ENCODE data around the gene NELL1. TPM values are rescaled to one million over a fixed set of nuclear protein-coding genes. Genes with fewer than 3 reads are reported as not detected.

Gene NELL1
- total and polyA plus RNA-seq, 2 experiments from 2014 or later, result 8.9 to 20.1 TPM

- H3K9me2 ChIP-seq (replicated peaks; ENCODE audit: insufficient read depth), result no peaks in the 10 kb centered on the region
- peaks cover 5% of the 10 kb centered on the region for H3K27me3 ChIP-seq
- DNase-seq (ENCODE audit: low spot score), result no peak
- WGBS (ENCODE audit: low lambda C conversion rate, missing lambda C conversion rate), result 91% methylated on average over 1 of the region's 1 CpG
- H3K4me1 ChIP-seq (ENCODE audit: insufficient read depth), result no peaks in the 10 kb centered on the region
- H3K9me3 ChIP-seq (ENCODE audit: low read depth), result no peaks in the 10 kb centered on the region
- H3K27ac ChIP-seq, result no peak overlapping the region
- H4K20me1 ChIP-seq (ENCODE audit: insufficient read depth, poor library complexity, severe bottlenecking), result no peaks in the 10 kb centered on the region
- no peak overlapping the region for H3K4me2 ChIP-seq
- H2AFZ ChIP-seq, result no peak overlapping the region
- H3K79me2 ChIP-seq, result no peaks in the 10 kb centered on the region
- no peaks in the 10 kb centered on the region for H3K36me3 ChIP-seq (replicated peaks; ENCODE audit: insufficient read depth, low read depth)
- no peak for TF ChIP-seq EZH2phosphoT487 (IDR thresholded peaks at IDR 0.05; ENCODE audit: low read depth, severe bottlenecking, unreplicated experiment)
- no peak for TF ChIP-seq EZH2 (IDR thresholded peaks at IDR 0.05; ENCODE audit: borderline replicate concordance)
- TF ChIP-seq CTCF (IDR thresholded peaks at IDR 0.05; ENCODE audit: poor library complexity), result no peak
- no peak overlapping the region for H3K4me3 ChIP-seq
These were observed 703.3 kb downstream of the NELL1 start for GRCh38 chr11:21372672-21373071.

- H4K20me1 ChIP-seq (ENCODE audit: insufficient read depth, poor library complexity, severe bottlenecking), result no peaks in the 10 kb centered on the region
- H3K9me3 ChIP-seq (ENCODE audit: low read depth), result no peaks in the 10 kb centered on the region
- no peaks in the 10 kb centered on the region for H3K9me2 ChIP-seq (replicated peaks; ENCODE audit: insufficient read depth)
- TF ChIP-seq CTCF (IDR thresholded peaks at IDR 0.05; ENCODE audit: poor library complexity), result no peak
- no peak for TF ChIP-seq EZH2 (IDR thresholded peaks at IDR 0.05; ENCODE audit: borderline replicate concordance)
- no peak for TF ChIP-seq EZH2phosphoT487 (IDR thresholded peaks at IDR 0.05; ENCODE audit: low read depth, severe bottlenecking, unreplicated experiment)
- no peaks in the 10 kb centered on the region for H3K79me2 ChIP-seq
- H3K4me1 ChIP-seq (ENCODE audit: insufficient read depth), result no peaks in the 10 kb centered on the region
- H3K4me2 ChIP-seq, result no peak overlapping the region
- no peak overlapping the region for H3K4me3 ChIP-seq
- H3K27ac ChIP-seq, result no peak overlapping the region
- 83% methylated on average over 5 of the region's 5 CpGs for WGBS (ENCODE audit: low lambda C conversion rate, missing lambda C conversion rate)
- H3K36me3 ChIP-seq (replicated peaks; ENCODE audit: insufficient read depth, low read depth), result no peaks in the 10 kb centered on the region
- H3K27me3 ChIP-seq, result no peaks in the 10 kb centered on the region
- no peak for DNase-seq (ENCODE audit: low spot score)
- no peak overlapping the region for H2AFZ ChIP-seq
These were observed 705.0 kb downstream of the NELL1 start for GRCh38 chr11:21374376-21374775.

- H3K79me2 ChIP-seq, result no peaks in the 10 kb centered on the region
- H3K4me3 ChIP-seq, result no peak overlapping the region
- no peaks in the 10 kb centered on the region for H3K9me2 ChIP-seq (replicated peaks; ENCODE audit: insufficient read depth)
- H3K4me2 ChIP-seq, result no peak overlapping the region
- no peaks in the 10 kb centered on the region for H3K4me1 ChIP-seq (ENCODE audit: insufficient read depth)
- 70% methylated on average over 4 of the region's 4 CpGs for WGBS (ENCODE audit: low lambda C conversion rate, missing lambda C conversion rate)
- H3K9me3 ChIP-seq (ENCODE audit: low read depth), result no peaks in the 10 kb centered on the region
- H3K27ac ChIP-seq, result no peak overlapping the region
- H3K36me3 ChIP-seq (replicated peaks; ENCODE audit: insufficient read depth, low read depth), result no peaks in the 10 kb centered on the region
- H3K27me3 ChIP-seq, result no peaks in the 10 kb centered on the region
- H4K20me1 ChIP-seq (ENCODE audit: insufficient read depth, poor library complexity, severe bottlenecking), result no peaks in the 10 kb centered on the region
- TF ChIP-seq EZH2phosphoT487 (IDR thresholded peaks at IDR 0.05; ENCODE audit: low read depth, severe bottlenecking, unreplicated experiment), result no peak
- TF ChIP-seq CTCF (IDR thresholded peaks at IDR 0.05; ENCODE audit: poor library complexity), result no peak
- TF ChIP-seq EZH2 (IDR thresholded peaks at IDR 0.05; ENCODE audit: borderline replicate concordance), result no peak
- no peak overlapping the region for H2AFZ ChIP-seq
- no peak for DNase-seq (ENCODE audit: low spot score)
These were observed 716.5 kb downstream of the NELL1 start for GRCh38 chr11:21385669-21386440.

Data from hepatocyte (in vitro differentiated cells).